Measurements from ENCODE around the gene ANGPTL2.

DNA sequence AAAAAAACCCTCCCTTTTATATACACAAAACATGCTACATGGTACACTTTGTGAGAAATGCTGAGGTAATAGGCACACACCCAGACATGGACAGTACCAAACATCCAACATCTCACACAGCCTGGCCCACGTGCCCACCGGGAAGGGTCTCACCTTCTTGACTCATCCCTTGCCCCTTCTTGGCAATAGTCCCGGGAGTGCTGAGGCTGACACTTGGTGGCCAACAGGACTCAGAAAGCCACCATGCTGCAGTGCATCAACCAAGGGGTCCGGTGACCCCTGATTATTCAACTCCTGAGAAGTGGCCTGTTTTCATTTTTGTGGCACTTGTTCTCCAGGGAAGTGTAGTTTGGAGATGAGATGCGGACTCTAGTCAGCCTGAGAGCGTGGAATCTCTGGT, 35.0 kb downstream of the ANGPTL2 start:
- TF ChIP-seq, protein P1, sequence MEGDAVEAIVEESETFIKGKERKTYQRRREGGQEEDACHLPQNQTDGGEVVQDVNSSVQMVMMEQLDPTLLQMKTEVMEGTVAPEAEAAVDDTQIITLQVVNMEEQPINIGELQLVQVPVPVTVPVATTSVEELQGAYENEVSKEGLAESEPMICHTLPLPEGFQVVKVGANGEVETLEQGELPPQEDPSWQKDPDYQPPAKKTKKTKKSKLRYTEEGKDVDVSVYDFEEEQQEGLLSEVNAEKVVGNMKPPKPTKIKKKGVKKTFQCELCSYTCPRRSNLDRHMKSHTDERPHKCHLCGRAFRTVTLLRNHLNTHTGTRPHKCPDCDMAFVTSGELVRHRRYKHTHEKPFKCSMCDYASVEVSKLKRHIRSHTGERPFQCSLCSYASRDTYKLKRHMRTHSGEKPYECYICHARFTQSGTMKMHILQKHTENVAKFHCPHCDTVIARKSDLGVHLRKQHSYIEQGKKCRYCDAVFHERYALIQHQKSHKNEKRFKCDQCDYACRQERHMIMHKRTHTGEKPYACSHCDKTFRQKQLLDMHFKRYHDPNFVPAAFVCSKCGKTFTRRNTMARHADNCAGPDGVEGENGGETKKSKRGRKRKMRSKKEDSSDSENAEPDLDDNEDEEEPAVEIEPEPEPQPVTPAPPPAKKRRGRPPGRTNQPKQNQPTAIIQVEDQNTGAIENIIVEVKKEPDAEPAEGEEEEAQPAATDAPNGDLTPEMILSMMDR (IDR thresholded peaks at IDR 0.05) = no peak
- TF ChIP-seq EP300 (IDR thresholded peaks at IDR 0.05) = no peak
- no peak for TF ChIP-seq POLR2A (IDR thresholded peaks at IDR 0.05)
- no peak for TF ChIP-seq POLR2AphosphoS5 (IDR thresholded peaks at IDR 0.05)
